Hepatocyte (in vitro differentiated cells): ENCODE results near the gene PRC1. TPM values are rescaled to one million over a fixed set of nuclear protein-coding genes. Genes with fewer than 3 reads are reported as not detected.
A peak's percentile ranks its signal among the peaks of the same experiment; 100 is the strongest.

Experiments
- DNase-seq: peaks from one replicate; pipeline ENCODE4 v3.0.0-alpha.2; 2016; ENCODE audit warnings: low spot score
- H2AFZ ChIP-seq: fragments of 200-600 bp; sonication (generic); 2 replicates; pipeline ENCODE4 v1.6.0; 2016; ENCODE audit warnings: antibody characterized with exemption, mild to moderate bottlenecking
- H3K27ac ChIP-seq: fragments of 200-600 bp; sonication (generic); 2 replicates; pipeline ENCODE4 v1.5.1; 2016; ENCODE audit warnings: mild to moderate bottlenecking
- H3K27me3 ChIP-seq: fragments of 200-600 bp; sonication (generic); 2 replicates; pipeline ENCODE4 v1.6.1; 2016
- H3K36me3 ChIP-seq: fragments of 200-600 bp; sonication (generic); replicated peaks from 2 replicates; pipeline ENCODE4 v1.5.1; 2016; ENCODE audit warnings: low read depth; ENCODE audit not compliant: insufficient read depth
- H3K4me1 ChIP-seq: fragments of 200-600 bp; sonication (generic); 2 replicates; pipeline ENCODE4 v1.5.1; 2016; ENCODE audit warnings: mild to moderate bottlenecking, moderate library complexity; ENCODE audit not compliant: insufficient read depth
- H3K4me2 ChIP-seq: fragments of 200-600 bp; sonication (generic); 2 replicates; pipeline ENCODE4 v1.6.0; 2016
- H3K4me3 ChIP-seq: fragments of 200-600 bp; sonication (generic); 2 replicates; pipeline ENCODE4 v1.5.1; 2016; ENCODE audit warnings: mild to moderate bottlenecking
- H3K79me2 ChIP-seq: fragments of 200-600 bp; sonication (generic); 2 replicates; pipeline ENCODE4 v1.6.0; 2017; ENCODE audit warnings: mild to moderate bottlenecking
- H3K9me2 ChIP-seq: fragments of 200-600 bp; sonication (generic); replicated peaks from 2 replicates; pipeline ENCODE4 v1.6.0; 2017; ENCODE audit warnings: mild to moderate bottlenecking; ENCODE audit not compliant: insufficient read depth
- H3K9me3 ChIP-seq: fragments of 200-600 bp; sonication (generic); 2 replicates; pipeline ENCODE4 v1.5.1; 2016; ENCODE audit warnings: low read depth, mild to moderate bottlenecking
- H4K20me1 ChIP-seq: fragments of 200-600 bp; sonication (generic); 2 replicates; pipeline ENCODE4 v1.6.0; 2016; ENCODE audit warnings: mild to moderate bottlenecking; ENCODE audit not compliant: insufficient read depth, poor library complexity, severe bottlenecking
- EZH2 ChIP-seq: fragments of 200-600 bp; sonication (generic); IDR thresholded peaks from 2 replicates; pipeline ENCODE4 v1.6.1; 2016; ENCODE audit warnings: antibody characterized with exemption, mild to moderate bottlenecking, borderline replicate concordance
- EZH2phosphoT487 ChIP-seq: fragments of 200-600 bp; sonication (generic); IDR thresholded peaks from one replicate; pipeline ENCODE4 v1.6.1; 2018; ENCODE audit warnings: antibody characterized with exemption, mild to moderate bottlenecking, low read depth, moderate library complexity; ENCODE audit not compliant: unreplicated experiment, severe bottlenecking
- WGBS: methylation state at CpG from one replicate; pipeline ENCODE4 v1.1.6; 2016; ENCODE audit warnings: low lambda C conversion rate; ENCODE audit errors: missing lambda C conversion rate; 5-methylcytosine and 5-hydroxymethylcytosine counted together
- polyA plus RNA-seq: library from polyadenylated mRNA; unstranded; fragments of >200 nt; fragmentation: Nextera tagmentation; extraction: Ambion mirVana; gene quantifications from 2 replicates; pipeline ENCODE4 v1.2.1, GENCODE V29; 2016
- total RNA-seq: library from RNA; depleted of rRNA; stranded (reverse); fragments of >200 nt; gene quantifications from 2 replicates; pipeline ENCODE4 v1.2.3, GENCODE V29; 2014
- TF ChIP-seq, protein P1 (sequence below): fragments of 200-600 bp; sonication (generic); IDR thresholded peaks from 2 replicates; pipeline ENCODE4 v1.5.1; 2016; ENCODE audit warnings: antibody characterized with exemption, mild to moderate bottlenecking; ENCODE audit not compliant: poor library complexity

Gene PRC1
- total and polyA plus RNA-seq, 2 experiments from 2014 or later, result 21.5 to 35.8 TPM

GRCh38 chr15:90990446-90990845 is 3.9 kb downstream of the PRC1 start:
- no peak for DNase-seq
- Histone ChIP-seq H3K4me3 (no peak overlapping the region), H3K4me1 (peaks cover 14% of the 10 kb centered on the region), H3K36me3 (no peaks in the 10 kb centered on the region), H3K27me3 (no peaks in the 10 kb centered on the region), H3K9me3 (no peaks in the 10 kb centered on the region), H3K4me2 (no peak overlapping the region), H3K9me2 (no peaks in the 10 kb centered on the region), H2AFZ (no peak overlapping the region), H4K20me1 (no peaks in the 10 kb centered on the region), H3K79me2 (peaks cover 84% of the 10 kb centered on the region), H3K27ac (no peak overlapping the region)
- WGBS, result 99% methylated on average over 4 of the region's 4 CpGs
- TF ChIP-seq, protein P1, sequence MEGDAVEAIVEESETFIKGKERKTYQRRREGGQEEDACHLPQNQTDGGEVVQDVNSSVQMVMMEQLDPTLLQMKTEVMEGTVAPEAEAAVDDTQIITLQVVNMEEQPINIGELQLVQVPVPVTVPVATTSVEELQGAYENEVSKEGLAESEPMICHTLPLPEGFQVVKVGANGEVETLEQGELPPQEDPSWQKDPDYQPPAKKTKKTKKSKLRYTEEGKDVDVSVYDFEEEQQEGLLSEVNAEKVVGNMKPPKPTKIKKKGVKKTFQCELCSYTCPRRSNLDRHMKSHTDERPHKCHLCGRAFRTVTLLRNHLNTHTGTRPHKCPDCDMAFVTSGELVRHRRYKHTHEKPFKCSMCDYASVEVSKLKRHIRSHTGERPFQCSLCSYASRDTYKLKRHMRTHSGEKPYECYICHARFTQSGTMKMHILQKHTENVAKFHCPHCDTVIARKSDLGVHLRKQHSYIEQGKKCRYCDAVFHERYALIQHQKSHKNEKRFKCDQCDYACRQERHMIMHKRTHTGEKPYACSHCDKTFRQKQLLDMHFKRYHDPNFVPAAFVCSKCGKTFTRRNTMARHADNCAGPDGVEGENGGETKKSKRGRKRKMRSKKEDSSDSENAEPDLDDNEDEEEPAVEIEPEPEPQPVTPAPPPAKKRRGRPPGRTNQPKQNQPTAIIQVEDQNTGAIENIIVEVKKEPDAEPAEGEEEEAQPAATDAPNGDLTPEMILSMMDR, result no peak
- TF ChIP-seq EZH2, result no peak
- TF ChIP-seq EZH2phosphoT487, result no peak

DNA sequence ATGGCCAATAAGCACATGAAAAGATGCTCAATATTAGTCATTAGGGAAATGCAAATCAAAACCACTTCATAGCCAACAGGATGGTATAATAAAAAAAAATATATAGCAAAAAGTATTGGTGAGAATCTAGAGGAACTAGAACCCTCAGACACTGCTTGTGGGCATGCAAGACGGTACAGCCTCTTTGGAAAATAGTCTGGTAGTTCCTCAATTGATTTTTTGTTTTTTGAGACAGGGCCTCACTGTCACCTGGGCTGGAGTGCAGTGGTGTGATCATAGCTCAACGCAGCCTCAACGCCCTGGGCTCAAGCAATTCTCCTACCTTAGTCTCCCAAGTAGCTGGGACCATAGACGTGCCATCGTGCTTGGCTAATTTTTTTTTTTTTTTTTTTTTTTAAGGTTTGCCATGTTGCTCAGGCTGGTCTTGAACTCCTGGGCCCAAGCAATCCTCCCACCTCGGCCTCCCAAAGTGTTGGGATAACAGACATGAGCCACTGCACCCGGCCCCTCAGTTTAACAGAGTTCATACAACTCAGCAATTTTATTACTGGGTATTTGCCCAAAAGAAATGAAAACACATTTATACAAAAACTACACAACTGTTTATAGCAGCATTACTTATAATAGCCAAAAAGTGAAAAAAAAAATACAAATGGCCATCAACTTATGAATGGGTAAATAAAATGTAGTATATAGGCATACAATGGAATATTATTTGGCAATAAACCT is 5.1 kb downstream of the PRC1 start:
- Histone ChIP-seq H3K4me3 (no peak overlapping the region), H3K27me3 (no peaks in the 10 kb centered on the region), H3K4me2 (no peak overlapping the region), H4K20me1 (no peaks in the 10 kb centered on the region), H3K36me3 (no peaks in the 10 kb centered on the region), H3K4me1 (peaks cover 14% of the 10 kb centered on the region), H3K9me3 (no peaks in the 10 kb centered on the region), H3K79me2 (peaks cover 97% of the 10 kb centered on the region), H3K9me2 (no peaks in the 10 kb centered on the region), H3K27ac (no peak overlapping the region), H2AFZ (no peak overlapping the region)
- TF ChIP-seq, protein P1, result no peak
- TF ChIP-seq EZH2phosphoT487, result no peak
- TF ChIP-seq EZH2, result no peak
- 94% methylated on average over 7 of the region's 7 CpGs for WGBS
- no peak for DNase-seq

- TF ChIP-seq, protein P1, result no peak
- TF ChIP-seq EZH2, result no peak
- Histone ChIP-seq H3K9me2 (no peaks in the 10 kb centered on the region), H3K27ac (no peak overlapping the region), H4K20me1 (no peaks in the 10 kb centered on the region), H2AFZ (peak overlapping the region; percentile 31), H3K9me3 (no peaks in the 10 kb centered on the region), H3K27me3 (no peaks in the 10 kb centered on the region), H3K79me2 (peaks cover 94% of the 10 kb centered on the region), H3K4me2 (peak overlapping the region; percentile 31), H3K36me3 (no peaks in the 10 kb centered on the region), H3K4me3 (no peak overlapping the region), H3K4me1 (peaks cover 10% of the 10 kb centered on the region)
- WGBS, result 55% methylated on average over 6 of the region's 6 CpGs
- no peak for DNase-seq
These were observed 6.0 kb downstream of the PRC1 start for GRCh38 chr15:90988296-90988695.
